ENCODE results near the gene SNX25.

DNA sequence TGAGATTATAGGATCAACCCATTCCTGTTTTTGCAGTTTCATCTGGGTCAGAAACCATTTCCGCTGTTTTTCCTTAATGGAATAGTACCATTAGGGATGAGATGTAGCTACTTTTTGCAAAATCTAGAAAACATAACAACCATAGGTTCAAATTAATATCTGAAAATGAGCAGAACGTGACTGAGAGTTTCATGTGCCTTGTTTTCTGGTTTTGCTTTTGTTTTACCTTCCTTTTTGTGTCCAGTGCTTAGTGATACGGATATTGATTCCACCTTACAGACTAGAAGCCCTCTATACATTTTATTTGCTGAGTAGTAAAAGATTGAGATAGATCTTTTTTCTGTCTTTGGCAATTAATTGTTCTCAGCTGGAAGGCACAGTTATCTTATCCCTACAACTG is 46.5 kb downstream of the SNX25 start:
- TF ChIP-seq EP300 (conservative IDR thresholded peaks at IDR 0.05; ENCODE audit: poor library complexity, severe bottlenecking) (no peak), CTCF (IDR thresholded peaks at IDR 0.05; ENCODE audit: poor library complexity, severe bottlenecking) (no peak), POLR2AphosphoS5 (IDR thresholded peaks at IDR 0.05) (no peak)

Measured in neural cell (in vitro differentiated cells).